ENCODE measurements around the gene TIMM8A. TPM values are rescaled to one million over a fixed set of nuclear protein-coding genes. Genes with fewer than 3 reads are reported as not detected.

The TIMM8A gene
- total RNA-seq, 1 donor from 2014 or later = 16.8 TPM

- Mint-ChIP-seq H3K27me3 (no peaks in the 10 kb centered on the region), H3K4me3 (peak overlapping the region; percentile 41), H3K4me1 (peaks cover 52% of the 10 kb centered on the region), H3K27ac (peak overlapping the region; percentile 83), H3K9me3 (no peaks in the 10 kb centered on the region), H3K36me3 (ENCODE audit: low read depth) (peaks cover 39% of the 10 kb centered on the region)
- ATAC-seq (ENCODE audit: low read depth) = peak; percentile 92
- CTCF ChIA-PET = interaction anchor here (0.7 kb wide), 1 partner anchor 13 kb away, joined by 3 read pairs; the partner anchor contains the start of gene RPL36A
- TF ChIP-seq, protein P1, sequence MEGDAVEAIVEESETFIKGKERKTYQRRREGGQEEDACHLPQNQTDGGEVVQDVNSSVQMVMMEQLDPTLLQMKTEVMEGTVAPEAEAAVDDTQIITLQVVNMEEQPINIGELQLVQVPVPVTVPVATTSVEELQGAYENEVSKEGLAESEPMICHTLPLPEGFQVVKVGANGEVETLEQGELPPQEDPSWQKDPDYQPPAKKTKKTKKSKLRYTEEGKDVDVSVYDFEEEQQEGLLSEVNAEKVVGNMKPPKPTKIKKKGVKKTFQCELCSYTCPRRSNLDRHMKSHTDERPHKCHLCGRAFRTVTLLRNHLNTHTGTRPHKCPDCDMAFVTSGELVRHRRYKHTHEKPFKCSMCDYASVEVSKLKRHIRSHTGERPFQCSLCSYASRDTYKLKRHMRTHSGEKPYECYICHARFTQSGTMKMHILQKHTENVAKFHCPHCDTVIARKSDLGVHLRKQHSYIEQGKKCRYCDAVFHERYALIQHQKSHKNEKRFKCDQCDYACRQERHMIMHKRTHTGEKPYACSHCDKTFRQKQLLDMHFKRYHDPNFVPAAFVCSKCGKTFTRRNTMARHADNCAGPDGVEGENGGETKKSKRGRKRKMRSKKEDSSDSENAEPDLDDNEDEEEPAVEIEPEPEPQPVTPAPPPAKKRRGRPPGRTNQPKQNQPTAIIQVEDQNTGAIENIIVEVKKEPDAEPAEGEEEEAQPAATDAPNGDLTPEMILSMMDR (IDR thresholded peaks at IDR 0.05) = no peak
- POLR2A ChIA-PET = interaction anchor here (0.8 to 2.4 kb wide), 4 partner anchors 8 to 30 kb away, joined by 3 to 18 read pairs (median 4); partner anchors contain the start of genes BTK, GLA, HNRNPH2 and RPL36A
- DNase-seq = no peak
- intact Hi-C loops (cut with micrococcal nuclease) = loop anchor here (1.0 kb wide), 1 partner anchor 8 kb away; no protein-coding TSS in a partner anchor
These were observed 29.0 kb upstream of the TIMM8A start for GRCh38 chrX:101377547-101377946.

DNA sequence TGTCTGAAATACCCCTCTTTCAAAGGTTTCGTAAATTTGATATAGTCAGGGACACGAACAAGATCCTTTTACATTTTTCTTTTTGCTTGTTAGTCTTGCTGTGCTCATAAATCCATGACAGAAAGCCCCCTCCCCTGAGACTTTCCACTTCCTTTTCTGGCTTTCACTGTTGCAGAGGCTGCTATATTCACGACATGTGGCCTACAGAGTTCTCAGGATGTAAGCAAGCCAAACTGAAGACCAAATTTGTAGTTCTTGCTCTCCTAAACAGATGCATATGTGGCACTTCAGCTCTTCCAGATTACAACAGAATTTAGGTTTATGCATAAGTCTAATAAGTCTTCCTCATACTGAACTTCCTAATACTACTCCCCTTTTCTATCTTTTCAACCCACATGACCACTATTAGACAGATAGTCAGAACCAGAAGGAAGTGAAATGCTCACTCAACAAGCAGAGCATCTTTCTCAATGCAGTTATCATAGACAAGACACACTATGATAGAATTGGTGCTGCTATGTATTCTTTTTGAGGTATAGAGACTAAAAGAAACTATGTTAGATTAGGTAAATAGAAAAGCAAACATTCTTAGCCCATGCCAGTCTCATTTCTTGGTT lies 22.5 kb upstream of the TIMM8A start:
- DNase-seq = no peak
- H3K36me3 Mint-ChIP-seq (ENCODE audit: low read depth) = peaks cover 63% of the 10 kb centered on the region
- ChIA-PET POLR2A (interaction anchor here (2.0 kb wide), 1 partner anchor 19 kb away, joined by 6 read pairs; no protein-coding TSS in a partner anchor), CTCF (no interaction called here)
- peaks cover 52% of the 10 kb centered on the region for H3K4me1 Mint-ChIP-seq
- ATAC-seq (ENCODE audit: low read depth) = peak; percentile 85
- no peaks in the 10 kb centered on the region for H3K9me3 Mint-ChIP-seq
- intact Hi-C loops (cut with micrococcal nuclease) = loop anchor here (1.0 to 5.0 kb wide), 3 partner anchors 13 to 36 kb away; partner anchors contain the start of genes GLA, HNRNPH2 and TIMM8A
- peak overlapping the region; percentile 81 for H3K27ac Mint-ChIP-seq
- H3K27me3 Mint-ChIP-seq = no peaks in the 10 kb centered on the region
- TF ChIP-seq, protein P1 (IDR thresholded peaks at IDR 0.05) = no peak
- H3K4me3 Mint-ChIP-seq = peak overlapping the region; percentile 64

GRCh38 chrX:101369687-101370086 lies 21.1 kb upstream of the TIMM8A start:
- intact Hi-C loops (cut with micrococcal nuclease) = loop anchor here (2.0 to 5.0 kb wide), 2 partner anchors 21 to 38 kb away; partner anchors contain the start of genes GLA, HNRNPH2 and TIMM8A
- ATAC-seq (ENCODE audit: low read depth) (no peak), DNase-seq (no peak)
- Mint-ChIP-seq H3K36me3 (ENCODE audit: low read depth) (peaks cover 55% of the 10 kb centered on the region), H3K4me3 (no peak overlapping the region), H3K4me1 (peaks cover 38% of the 10 kb centered on the region), H3K27me3 (no peaks in the 10 kb centered on the region), H3K9me3 (no peaks in the 10 kb centered on the region), H3K27ac (peak overlapping the region; percentile 81)
- TF ChIP-seq, protein P1 (IDR thresholded peaks at IDR 0.05) = no peak
- ChIA-PET POLR2A (interaction anchor here (1.8 kb wide), 1 partner anchor 11 kb away, joined by 5 read pairs; no protein-coding TSS in a partner anchor), CTCF (interaction anchor here (1.2 kb wide), 1 partner anchor 16 kb away, joined by 3 read pairs; the partner anchor contains the start of gene BTK)

GRCh38 chrX:101368800-101369199 lies 20.3 kb upstream of the TIMM8A start:
- TF ChIP-seq, protein P1 (IDR thresholded peaks at IDR 0.05) = no peak
- CTCF ChIA-PET = interaction anchor here (1.2 kb wide), 1 partner anchor 17 kb away, joined by 3 read pairs; the partner anchor contains the start of gene BTK
- intact Hi-C loops (cut with micrococcal nuclease) = no loop called here
- POLR2A ChIA-PET = interaction anchor here (1.1 to 1.8 kb wide), 3 partner anchors 11 to 24 kb away, joined by 3 to 5 read pairs (median 4); no protein-coding TSS in a partner anchor
- peaks cover 35% of the 10 kb centered on the region for H3K4me1 Mint-ChIP-seq
- H3K4me3 Mint-ChIP-seq = peak overlapping the region; percentile 38
- H3K9me3 Mint-ChIP-seq = no peaks in the 10 kb centered on the region
- no peaks in the 10 kb centered on the region for H3K27me3 Mint-ChIP-seq
- peak overlapping the region; percentile 71 for H3K27ac Mint-ChIP-seq
- DNase-seq (no peak), ATAC-seq (ENCODE audit: low read depth) (peak; percentile 35)
- peaks cover 48% of the 10 kb centered on the region for H3K36me3 Mint-ChIP-seq (ENCODE audit: low read depth)

- Mint-ChIP-seq H3K4me3 (no peak overlapping the region), H3K4me1 (peaks cover 24% of the 10 kb centered on the region), H3K9me3 (no peaks in the 10 kb centered on the region), H3K27me3 (no peaks in the 10 kb centered on the region), H3K36me3 (ENCODE audit: low read depth) (peaks cover 53% of the 10 kb centered on the region), H3K27ac (no peak overlapping the region)
- intact Hi-C loops (cut with micrococcal nuclease) = no loop called here
- ChIA-PET POLR2A (no interaction called here), CTCF (no interaction called here)
- TF ChIP-seq, protein P1 (IDR thresholded peaks at IDR 0.05) = no peak
- DNase-seq (no peak), ATAC-seq (ENCODE audit: low read depth) (no peak)
These were observed 16.8 kb upstream of the TIMM8A start for GRCh38 chrX:101365301-101365795.

Data from activated B cell treated with CpG ODN at 0.5 μM for 24 hours (primary cell).